ENCODE results near the gene PARN. TPM values are rescaled to one million over a fixed set of nuclear protein-coding genes. Genes with fewer than 3 reads are reported as not detected.
"Not testable (repeated sequence)": the region's sequence is repeated elsewhere in the genome, so short reads cannot be mapped to it uniquely, and the experiment has no call there.

The PARN gene
- total RNA-seq, 1 donor from 2014 or later, result 26.5 TPM

- Mint-ChIP-seq H3K27me3 (ENCODE audit: low read depth) (no peaks in the 10 kb centered on the region), H3K4me3 (no peak overlapping the region), H3K4me1 (peaks cover 7% of the 10 kb centered on the region), H3K27ac (ENCODE audit: unreplicated experiment) (no peak overlapping the region), H3K9me3 (peaks cover 3% of the 10 kb centered on the region), H3K36me3 (ENCODE audit: low read depth) (no peaks in the 10 kb centered on the region)
- TF ChIP-seq CTCF (conservative IDR thresholded peaks at IDR 0.05), result no peak
- no peak for DNase-seq (ENCODE audit: low read depth, low spot score)
Measured at GRCh38 chr16:14416184-14416583, 213.9 kb downstream of the PARN start.

GRCh38 chr16:14415291-14415690, 214.8 kb downstream of the PARN start:
- Mint-ChIP-seq H3K9me3 (peaks cover 3% of the 10 kb centered on the region), H3K27ac (ENCODE audit: unreplicated experiment) (no peak overlapping the region), H3K36me3 (ENCODE audit: low read depth) (no peaks in the 10 kb centered on the region), H3K4me1 (no peaks in the 10 kb centered on the region), H3K27me3 (ENCODE audit: low read depth) (no peaks in the 10 kb centered on the region), H3K4me3 (no peak overlapping the region)
- no peak for TF ChIP-seq CTCF (conservative IDR thresholded peaks at IDR 0.05)
- DNase-seq (ENCODE audit: low read depth, low spot score), result no peak

GRCh38 chr16:14409563-14409962, 220.5 kb downstream of the PARN start:
- H3K9me3 Mint-ChIP-seq, result no peaks in the 10 kb centered on the region
- no peak overlapping the region for H3K27ac Mint-ChIP-seq (ENCODE audit: unreplicated experiment)
- DNase-seq (ENCODE audit: low read depth, low spot score), result no peak
- H3K36me3 Mint-ChIP-seq (ENCODE audit: low read depth), result no peaks in the 10 kb centered on the region
- no peaks in the 10 kb centered on the region for H3K27me3 Mint-ChIP-seq (ENCODE audit: low read depth)
- no peak for TF ChIP-seq CTCF (conservative IDR thresholded peaks at IDR 0.05)
- H3K4me1 Mint-ChIP-seq, result no peaks in the 10 kb centered on the region
- no peak overlapping the region for H3K4me3 Mint-ChIP-seq

- H3K4me1 Mint-ChIP-seq, result no peaks in the 10 kb centered on the region
- H3K9me3 Mint-ChIP-seq, result no peaks in the 10 kb centered on the region
- H3K4me3 Mint-ChIP-seq, result no peak overlapping the region
- H3K27ac Mint-ChIP-seq (ENCODE audit: unreplicated experiment), result no peak overlapping the region
- H3K27me3 Mint-ChIP-seq (ENCODE audit: low read depth), result no peaks in the 10 kb centered on the region
- no peak for TF ChIP-seq CTCF (conservative IDR thresholded peaks at IDR 0.05)
- DNase-seq (ENCODE audit: low read depth, low spot score), result no peak
- no peaks in the 10 kb centered on the region for H3K36me3 Mint-ChIP-seq (ENCODE audit: low read depth)
Measured at GRCh38 chr16:14407786-14408399, 222.2 kb downstream of the PARN start.

GRCh38 chr16:14405611-14406537, 224.2 kb downstream of the PARN start:
- Mint-ChIP-seq H3K27me3 (ENCODE audit: low read depth) (no peaks in the 10 kb centered on the region), H3K4me1 (no peaks in the 10 kb centered on the region), H3K4me3 (no peak overlapping the region), H3K9me3 (no peaks in the 10 kb centered on the region), H3K27ac (ENCODE audit: unreplicated experiment) (peak overlapping the region; percentile 83), H3K36me3 (ENCODE audit: low read depth) (no peaks in the 10 kb centered on the region)
- TF ChIP-seq CTCF (conservative IDR thresholded peaks at IDR 0.05), result no peak
- peak; percentile 15 for DNase-seq (ENCODE audit: low read depth, low spot score)

GRCh38 chr16:14403001-14403389, 227.1 kb downstream of the PARN start:
- not testable (repeated sequence) for H3K27ac Mint-ChIP-seq (ENCODE audit: unreplicated experiment); H3K36me3 Mint-ChIP-seq (ENCODE audit: low read depth); H3K4me3 Mint-ChIP-seq; H3K27me3 Mint-ChIP-seq (ENCODE audit: low read depth); DNase-seq (ENCODE audit: low read depth, low spot score); H3K9me3 Mint-ChIP-seq
- H3K4me1 Mint-ChIP-seq, result peaks cover 11% of the 10 kb centered on the region

GRCh38 chr16:14402114-14403000, 227.7 kb downstream of the PARN start:
- not testable (repeated sequence) for H3K36me3 Mint-ChIP-seq (ENCODE audit: low read depth); H3K9me3 Mint-ChIP-seq; H3K4me3 Mint-ChIP-seq; H3K27ac Mint-ChIP-seq (ENCODE audit: unreplicated experiment); H3K27me3 Mint-ChIP-seq (ENCODE audit: low read depth); DNase-seq (ENCODE audit: low read depth, low spot score)
- peaks cover 11% of the 10 kb centered on the region for H3K4me1 Mint-ChIP-seq

GRCh38 chr16:14401711-14402061, 228.4 kb downstream of the PARN start:
- peaks cover 11% of the 10 kb centered on the region for H3K4me1 Mint-ChIP-seq
- H3K27ac Mint-ChIP-seq (ENCODE audit: unreplicated experiment); H3K9me3 Mint-ChIP-seq; H3K27me3 Mint-ChIP-seq (ENCODE audit: low read depth); H3K4me3 Mint-ChIP-seq; H3K36me3 Mint-ChIP-seq (ENCODE audit: low read depth); DNase-seq (ENCODE audit: low read depth, low spot score): not testable (repeated sequence)

All from neural crest cell (in vitro differentiated cells).